Measurements from ENCODE around the gene SOX6.

The SOX6 gene

GRCh38 chr11:16278979-16279378 lies 77.4 kb downstream of the SOX6 start:
- no peak for DNase-seq (ENCODE audit: low read depth, low spot score)

- no peak for DNase-seq (ENCODE audit: low read depth, low spot score)
Measured at GRCh38 chr11:16278273-16278672, 78.1 kb downstream of the SOX6 start.

- no peak for DNase-seq (ENCODE audit: low read depth, low spot score)
Measured at GRCh38 chr11:16276251-16276650, 80.1 kb downstream of the SOX6 start.

GRCh38 chr11:16271258-16271657 lies 85.1 kb downstream of the SOX6 start:
- no peak for DNase-seq (ENCODE audit: low read depth, low spot score)

- DNase-seq (ENCODE audit: low read depth, low spot score): no peak
Measured at GRCh38 chr11:16266021-16266420, 90.3 kb downstream of the SOX6 start.

- no peak for DNase-seq (ENCODE audit: low read depth, low spot score)
Measured at GRCh38 chr11:16265022-16265421, 91.3 kb downstream of the SOX6 start.

GRCh38 chr11:16262645-16262955 lies 93.7 kb downstream of the SOX6 start:
- DNase-seq (ENCODE audit: low read depth, low spot score): no peak

GRCh38 chr11:16261836-16262644 lies 94.3 kb downstream of the SOX6 start:
- no peak for DNase-seq (ENCODE audit: low read depth, low spot score)

GRCh38 chr11:16252373-16252772 lies 104.0 kb downstream of the SOX6 start:
- no peak for DNase-seq (ENCODE audit: low read depth, low spot score)

GRCh38 chr11:16248248-16248647 lies 108.1 kb downstream of the SOX6 start:
- DNase-seq (ENCODE audit: low read depth, low spot score): no peak

- no peak for DNase-seq (ENCODE audit: low read depth, low spot score)
Measured at GRCh38 chr11:16242806-16243205, 113.5 kb downstream of the SOX6 start.

- DNase-seq (ENCODE audit: low read depth, low spot score): no peak
Measured at GRCh38 chr11:16240687-16241086, 115.7 kb downstream of the SOX6 start.

GRCh38 chr11:16239141-16240105 lies 116.9 kb downstream of the SOX6 start:
- DNase-seq (ENCODE audit: low read depth, low spot score): no peak

GRCh38 chr11:16226245-16226644 lies 130.1 kb downstream of the SOX6 start:
- DNase-seq (ENCODE audit: low read depth, low spot score): no peak

GRCh38 chr11:16225623-16226022 lies 130.7 kb downstream of the SOX6 start:
- DNase-seq (ENCODE audit: low read depth, low spot score): no peak

- DNase-seq (ENCODE audit: low read depth, low spot score): no peak
Measured at GRCh38 chr11:16223558-16223957, 132.8 kb downstream of the SOX6 start.

GRCh38 chr11:16217631-16218030 lies 138.7 kb downstream of the SOX6 start:
- no peak for DNase-seq (ENCODE audit: low read depth, low spot score)

GRCh38 chr11:16216831-16217230 lies 139.5 kb downstream of the SOX6 start:
- DNase-seq (ENCODE audit: low read depth, low spot score): no peak

GRCh38 chr11:16215352-16215751 lies 141.0 kb downstream of the SOX6 start:
- no peak for DNase-seq (ENCODE audit: low read depth, low spot score)

- no peak for DNase-seq (ENCODE audit: low read depth, low spot score)
Measured at GRCh38 chr11:16211407-16211806, 144.9 kb downstream of the SOX6 start.

- no peak for DNase-seq (ENCODE audit: low read depth, low spot score)
Measured at GRCh38 chr11:16204261-16204660, 152.1 kb downstream of the SOX6 start.

GRCh38 chr11:16195651-16196050 lies 160.7 kb downstream of the SOX6 start:
- no peak for DNase-seq (ENCODE audit: low read depth, low spot score)

GRCh38 chr11:16194566-16194965 lies 161.8 kb downstream of the SOX6 start:
- DNase-seq (ENCODE audit: low read depth, low spot score): no peak
